Measurements from ENCODE around the gene COMMD6. TPM values are rescaled to one million over a fixed set of nuclear protein-coding genes. Genes with fewer than 3 reads are reported as not detected.

The COMMD6 gene
- total RNA-seq, 1 experiment from 2014 or later, result 131 TPM

DNA sequence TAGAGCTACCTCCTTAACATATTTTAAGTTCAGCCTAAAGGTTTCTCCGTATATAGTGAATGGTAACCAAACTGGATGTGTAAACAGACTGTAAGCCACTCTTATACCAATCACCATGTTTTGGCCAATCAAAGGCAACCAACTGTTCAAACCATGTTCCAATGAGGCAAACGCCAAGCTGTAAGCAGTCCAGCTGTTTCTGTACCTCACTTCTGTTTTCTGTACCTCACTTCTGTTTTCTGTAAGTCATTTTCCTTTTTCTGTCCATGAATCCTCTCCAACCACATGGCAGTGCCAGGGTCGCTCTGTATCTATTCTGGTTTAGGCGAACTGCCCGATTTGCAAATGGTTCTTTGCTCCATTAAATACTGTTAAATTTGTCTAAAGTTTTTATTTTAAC is 24.4 kb downstream of the COMMD6 start:
- Histone ChIP-seq H3K4me1 (ENCODE audit: insufficient read depth, low read length) (no peaks in the 10 kb centered on the region), H3K4me2 (ENCODE audit: insufficient read depth, insufficient read length, low read length) (no peak overlapping the region), H2BK5ac (ENCODE audit: insufficient read length, low read length) (no peak overlapping the region), H3K56ac (ENCODE audit: insufficient read length, low read depth, low read length) (no peak overlapping the region), H2BK15ac (ENCODE audit: low read depth, low read length) (no peak overlapping the region), H2AK5ac (ENCODE audit: insufficient read length, low read length) (no peak overlapping the region), H2BK12ac (ENCODE audit: insufficient read length, low read depth, low read length) (no peak overlapping the region), H2BK20ac (ENCODE audit: low read depth, low read length, poor library complexity, severe bottlenecking) (no peak overlapping the region), H3K79me1 (ENCODE audit: insufficient read depth, low read depth, low read length, poor library complexity, severe bottlenecking) (no peaks in the 10 kb centered on the region), H4K91ac (ENCODE audit: insufficient read length, low read depth, low read length) (no peak overlapping the region), H3K4ac (ENCODE audit: low read depth, low read length) (no peak overlapping the region), H3K9me3 (ENCODE audit: control insufficient read depth, low read depth, low read length) (no peaks in the 10 kb centered on the region), H3K23me2 (ENCODE audit: insufficient read length, low read depth, low read length, poor library complexity, severe bottlenecking) (no peaks in the 10 kb centered on the region), H3T11ph (ENCODE audit: low read length) (no peak overlapping the region), H3K14ac (ENCODE audit: insufficient read depth, low read length) (no peak overlapping the region), H4K8ac (replicated peaks; ENCODE audit: insufficient read length, low read depth, low read length) (no peak overlapping the region), H3K27ac (ENCODE audit: insufficient read length, low read depth, low read length) (no peak overlapping the region), H4K20me1 (ENCODE audit: control insufficient read depth, insufficient read depth, insufficient read length) (no peaks in the 10 kb centered on the region), H3K27me3 (ENCODE audit: insufficient read depth, low read length) (no peaks in the 10 kb centered on the region; the same call in 1 of the 2 replicates), H3K79me2 (ENCODE audit: insufficient read depth, low read length) (no peaks in the 10 kb centered on the region), H3K9ac (ENCODE audit: extremely low read depth, insufficient read length, low read length) (no peak overlapping the region), H4K5ac (ENCODE audit: insufficient read length, low read depth, low read length) (no peak overlapping the region), H2BK120ac (ENCODE audit: low read depth, low read length, poor library complexity, severe bottlenecking) (no peak overlapping the region), H2AFZ (ENCODE audit: low read length) (no peak overlapping the region), H3K23ac (ENCODE audit: insufficient read length, low read depth, low read length) (no peak overlapping the region), H3K18ac (ENCODE audit: insufficient read length, low read depth, low read length) (no peak overlapping the region)
- DNase-seq, result no peak
- Mint-ChIP-seq H3K4me3 (no peak overlapping the region), H3K4me1 (no peaks in the 10 kb centered on the region), H3K27ac (no peak overlapping the region), H3K36me3 (ENCODE audit: insufficient read depth in 1 of 3, low read depth in 3 of 3) (peaks cover 0 to 6% (median 4%) of the 10 kb centered on the region in 3 experiments; a peak in 1 of 7 replicates), H3K9me3 (peaks cover 5 to 7% of the 10 kb centered on the region in 2 experiments; a peak in 3 of 5 replicates), H3K27me3 (ENCODE audit: low read depth) (no peaks in the 10 kb centered on the region)
- no CpG with 5 or more reads among the region's 5 CpGs for WGBS (ENCODE audit: extremely low coverage, insufficient read length, low lambda C conversion rate)
- no peak for TF ChIP-seq CTCF (conservative IDR thresholded peaks at IDR 0.05)

All from H9 (cell line).